Adrenal gland (tissue), 12 donors: Measurements from ENCODE around the gene INAFM2. TPM values are rescaled to one million over a fixed set of nuclear protein-coding genes. Genes with fewer than 3 reads are reported as not detected.

Experiments used
- DNase-seq, 7 donors: peaks; one replicate each; pipeline ENCODE4 v3.0.0-alpha.2; 2019 to 2020
- H3K27ac ChIP-seq, 5 donors: fragments of 200-600 bp; sonication (generic) in 4 of 5; 1 replicate in 3 of 5; 2 replicates in 2 of 5; pipeline versions ENCODE4 v1.5.1 to v1.8.0; 2016 to 2020; ENCODE audit warnings: mild to moderate bottlenecking in 1 of 5
- H3K27me3 ChIP-seq: fragments of 200-600 bp; 2 replicates; pipeline ENCODE4 v1.8.0; 2021
- H3K36me3 ChIP-seq, 2 donors: fragments of 200-600 bp; replicated peaks in 1 of 2; 1 replicate in 1 of 2; 2 replicates in 1 of 2; pipeline versions ENCODE4 v1.5.1 to v1.8.0; 2018 to 2022
- H3K4me1 ChIP-seq, 2 donors: fragments of 200-600 bp; replicated peaks in 1 of 2; 1 replicate in 1 of 2; 2 replicates in 1 of 2; pipeline versions ENCODE4 v1.5.1 to v1.8.0; 2018 to 2021
- H3K4me3 ChIP-seq, 4 donors: fragments of 200-600 bp; sonication (generic) in 3 of 4; one replicate each; pipeline ENCODE4 v1.5.1; 2016 to 2018
- H3K9me3 ChIP-seq, 3 donors: fragments of 200-600 bp; sonication (generic) in 1 of 3; replicated peaks in 1 of 3; 1 replicate in 2 of 3; 2 replicates in 1 of 3; pipeline versions ENCODE4 v1.5.1 to v1.8.0; 2016 to 2021
- CTCF ChIP-seq, 6 experiments: fragments of 450-650 bp in 4 of 6; fragments of 200-600 bp in 2 of 6; sonication (generic) in 1 of 6; IDR thresholded peaks; 1 replicate in 5 of 6; 2 replicates in 1 of 6; pipeline versions ENCODE4 v1.5.1 to v1.8.0; 2016 to 2021; ENCODE audit warnings: antibody characterized with exemption in 6 of 6, mild to moderate bottlenecking in 2 of 6, moderate library complexity in 1 of 6
- POLR2A ChIP-seq, 2 donors: fragments of 450-650 bp; IDR thresholded peaks; one replicate each; pipeline ENCODE4 v1.6.1; 2017; ENCODE audit warnings: antibody characterized with exemption in 2 of 2, mild to moderate bottlenecking in 2 of 2, moderate library complexity in 1 of 2
- WGBS, 4 donors: extraction: QIAGEN DNeasy Blood & Tissue Kit in 2 of 4; methylation state at CpG; one replicate each; pipeline versions ENCODE4 v1.1.5 to v1.1.7; 2013 to 2017; 5-methylcytosine and 5-hydroxymethylcytosine counted together
- intact Hi-C, 2 donors: fragments of 100-400 bp; cut with DNase I; formaldehyde crosslinking; loops; one replicate each; pipeline versions ENCODE4 v1.14.1 to v1.15.0; 2022 to 2023
- polyA plus RNA-seq, 3 donors: library from polyadenylated mRNA; stranded (reverse); fragments of 200-250 nt in 2 of 3; fragments of 350-450 nt in 1 of 3; fragmentation: Illumina TruSeq in 1 of 3; extraction: RNeasy Lipid Tissue Mini Kit (QIAGEN cat#74804) in 1 of 3; gene quantifications; one replicate each; pipeline ENCODE4 v1.2.3, GENCODE V29; 2013 to 2014
- total RNA-seq, 9 donors: library from RNA; depleted of rRNA in 4 of 9; stranded (reverse); fragments of >200 nt in 4 of 9; fragments of 120-200 nt in 1 of 9; fragmentation: NEBNext Ultra II Directional in 1 of 9; extraction: Animal tissue kit (Norgen Biotek cat#: 25700) in 1 of 9; gene quantifications; one replicate each; pipeline versions ENCODE4 v1.1.0 to v1.2.4, GENCODE V29; 2013 to 2023
- donor health status: healthy with polysubstance abuse.
- donor health status: Bipolar disorder and iron deficiency.
- donor health status: DM: yes; HTN: yes; CAD: no.
- donor health status: DM: no; HTN: no; CAD: no.
- donor health status: DM: no; HTN: no; CAD: no.
- donor health status: DM: yes; HTN: yes; CAD: no.

The INAFM2 gene
- total and polyA plus RNA-seq, 12 donors: 10.6 to 25.5 (median 20.1) TPM

- H3K27ac ChIP-seq: no peak overlapping the region
- no peaks in the 10 kb centered on the region for H3K4me1 ChIP-seq
- no peaks in the 10 kb centered on the region for H3K36me3 ChIP-seq
- no peak for TF ChIP-seq CTCF (IDR thresholded peaks at IDR 0.05)
- no peak for TF ChIP-seq POLR2A (IDR thresholded peaks at IDR 0.05)
- no peak overlapping the region for H3K4me3 ChIP-seq
- DNase-seq: no peak
- no peaks in the 10 kb centered on the region for H3K9me3 ChIP-seq
- peaks cover 19% of the 10 kb centered on the region for H3K27me3 ChIP-seq
- intact Hi-C loops: loop anchor here (5.0 to 10.0 kb wide), 2 partner anchors 36 to 231 kb away; no protein-coding TSS in a partner anchor
- 90 to 97% (median 95%) methylated on average over 4 to 7 of the region's 7 CpGs for WGBS, 4 donors
Observed at GRCh38 chr15:40275954-40276353, 47.5 kb upstream of the INAFM2 start.

- peaks cover 0 to 3% of the 10 kb centered on the region in 2 donors for H3K4me1 ChIP-seq
- H3K4me3 ChIP-seq: no peak overlapping the region
- WGBS, 4 donors: 48 to 70% (median 60%) methylated on average over 4 of the region's 4 CpGs
- H3K27ac ChIP-seq: no peak overlapping the region
- H3K36me3 ChIP-seq: no peaks in the 10 kb centered on the region
- no peaks in the 10 kb centered on the region for H3K9me3 ChIP-seq
- TF ChIP-seq CTCF (IDR thresholded peaks at IDR 0.05) (no peak), POLR2A (IDR thresholded peaks at IDR 0.05) (no peak)
- no peak for DNase-seq
- intact Hi-C loops: loop anchor here (5.0 to 10.0 kb wide), 2 partner anchors 35 to 232 kb away; no protein-coding TSS in a partner anchor
- peaks cover 29% of the 10 kb centered on the region for H3K27me3 ChIP-seq
Observed at GRCh38 chr15:40276927-40277326, 46.6 kb upstream of the INAFM2 start.

GRCh38 chr15:40277471-40277870 lies 46.0 kb upstream of the INAFM2 start:
- TF ChIP-seq POLR2A (IDR thresholded peaks at IDR 0.05): no peak
- no peak for TF ChIP-seq CTCF (IDR thresholded peaks at IDR 0.05)
- 42 to 60% (median 51%) methylated on average over 16 of the region's 16 CpGs for WGBS, 4 donors
- DNase-seq: no peak
- H3K4me1 ChIP-seq: peaks cover 5 to 8% of the 10 kb centered on the region in 2 donors
- no peaks in the 10 kb centered on the region for H3K9me3 ChIP-seq
- no peaks in the 10 kb centered on the region for H3K36me3 ChIP-seq
- H3K4me3 ChIP-seq: no peak overlapping the region
- H3K27me3 ChIP-seq: peaks cover 34% of the 10 kb centered on the region
- intact Hi-C loops: loop anchor here (5.0 to 10.0 kb wide), 2 partner anchors 35 to 233 kb away; no protein-coding TSS in a partner anchor
- H3K27ac ChIP-seq: no peak overlapping the region

GRCh38 chr15:40278026-40278425 lies 45.5 kb upstream of the INAFM2 start:
- H3K27me3 ChIP-seq: peaks cover 40% of the 10 kb centered on the region
- TF ChIP-seq POLR2A (IDR thresholded peaks at IDR 0.05): no peak
- TF ChIP-seq CTCF (IDR thresholded peaks at IDR 0.05): no peak
- DNase-seq: no peak
- H3K4me3 ChIP-seq: no peak overlapping the region
- peaks cover 11 to 14% of the 10 kb centered on the region in 2 donors for H3K4me1 ChIP-seq
- intact Hi-C loops: loop anchor here (5.0 to 10.0 kb wide), 2 partner anchors 34 to 233 kb away; no protein-coding TSS in a partner anchor
- no peaks in the 10 kb centered on the region for H3K9me3 ChIP-seq
- no peak overlapping the region for H3K27ac ChIP-seq
- WGBS, 4 donors: 67 to 69% (median 67%) methylated on average over 8 to 10 of the region's 10 CpGs
- H3K36me3 ChIP-seq: no peaks in the 10 kb centered on the region
